Adrenal gland (tissue), 5 donors: ENCODE data around the gene IGDCC3.

ENCODE experiments used
- POLR2A ChIP-seq, 2 donors: fragments of 450-650 bp; IDR thresholded peaks; one replicate each; pipeline ENCODE4 v1.6.1; 2017; ENCODE audit warnings: antibody characterized with exemption in 2 of 2, mild to moderate bottlenecking in 2 of 2, moderate library complexity in 1 of 2
- TF ChIP-seq, protein P1 (sequence below), 6 experiments: fragments of 450-650 bp in 4 of 6; fragments of 200-600 bp in 2 of 6; sonication (generic) in 1 of 6; IDR thresholded peaks; 1 replicate in 5 of 6; 2 replicates in 1 of 6; pipeline versions ENCODE4 v1.5.1 to v1.8.0; 2016 to 2021; ENCODE audit warnings: antibody characterized with exemption in 6 of 6, mild to moderate bottlenecking in 2 of 6, moderate library complexity in 1 of 6
- donor health status: DM: no; HTN: no; CAD: no.

GRCh38 chr15:65289261-65289854 lies 88.4 kb downstream of the IGDCC3 start:
- TF ChIP-seq, protein P1, sequence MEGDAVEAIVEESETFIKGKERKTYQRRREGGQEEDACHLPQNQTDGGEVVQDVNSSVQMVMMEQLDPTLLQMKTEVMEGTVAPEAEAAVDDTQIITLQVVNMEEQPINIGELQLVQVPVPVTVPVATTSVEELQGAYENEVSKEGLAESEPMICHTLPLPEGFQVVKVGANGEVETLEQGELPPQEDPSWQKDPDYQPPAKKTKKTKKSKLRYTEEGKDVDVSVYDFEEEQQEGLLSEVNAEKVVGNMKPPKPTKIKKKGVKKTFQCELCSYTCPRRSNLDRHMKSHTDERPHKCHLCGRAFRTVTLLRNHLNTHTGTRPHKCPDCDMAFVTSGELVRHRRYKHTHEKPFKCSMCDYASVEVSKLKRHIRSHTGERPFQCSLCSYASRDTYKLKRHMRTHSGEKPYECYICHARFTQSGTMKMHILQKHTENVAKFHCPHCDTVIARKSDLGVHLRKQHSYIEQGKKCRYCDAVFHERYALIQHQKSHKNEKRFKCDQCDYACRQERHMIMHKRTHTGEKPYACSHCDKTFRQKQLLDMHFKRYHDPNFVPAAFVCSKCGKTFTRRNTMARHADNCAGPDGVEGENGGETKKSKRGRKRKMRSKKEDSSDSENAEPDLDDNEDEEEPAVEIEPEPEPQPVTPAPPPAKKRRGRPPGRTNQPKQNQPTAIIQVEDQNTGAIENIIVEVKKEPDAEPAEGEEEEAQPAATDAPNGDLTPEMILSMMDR (IDR thresholded peaks at IDR 0.05), result no peak
- no peak for TF ChIP-seq POLR2A (IDR thresholded peaks at IDR 0.05)
